ENCODE measurements around the gene COLQ. TPM values are rescaled to one million over a fixed set of nuclear protein-coding genes. Genes with fewer than 3 reads are reported as not detected.

Gene COLQ
- total RNA-seq, 1 donor from 2014 or later, result 1.5 TPM

- no peaks in the 10 kb centered on the region for H3K9me3 ChIP-seq (ENCODE audit: low read depth)
- TF ChIP-seq EZH2 (IDR thresholded peaks at IDR 0.05) (no peak), CTCF (IDR thresholded peaks at IDR 0.05) (no peak), EZH2phosphoT487 (IDR thresholded peaks at IDR 0.05) (no peak)
- no peaks in the 10 kb centered on the region for H3K27me3 ChIP-seq
- H3K27ac ChIP-seq, result no peak overlapping the region
- no peaks in the 10 kb centered on the region for H3F3A ChIP-seq (ENCODE audit: low read depth)
- no peak for DNase-seq (ENCODE audit: low spot score)
- no peaks in the 10 kb centered on the region for H3K4me1 ChIP-seq
- no peaks in the 10 kb centered on the region for H3K27me3 Mint-ChIP-seq (ENCODE audit: insufficient read depth, low read depth)
- no peak overlapping the region for H3K4me3 Mint-ChIP-seq
- no peak overlapping the region for H2AFZ ChIP-seq (replicated peaks)
- no peaks in the 10 kb centered on the region for H3K4me1 Mint-ChIP-seq
- H3K4me3 ChIP-seq, result no peak overlapping the region
- H3K4me2 ChIP-seq, result no peak overlapping the region
- H3K79me2 ChIP-seq (ENCODE audit: low read depth), result no peaks in the 10 kb centered on the region
- peaks cover 2% of the 10 kb centered on the region for H3K36me3 ChIP-seq
- no peak overlapping the region for H3K9ac ChIP-seq
- peaks cover 18% of the 10 kb centered on the region for H3K36me3 Mint-ChIP-seq
- H3K9me3 Mint-ChIP-seq, result no peaks in the 10 kb centered on the region
- H4K20me1 ChIP-seq (ENCODE audit: low read depth), result peaks cover 6% of the 10 kb centered on the region
- H3K27ac Mint-ChIP-seq, result no peak overlapping the region
These were observed 80.6 kb downstream of the COLQ start for GRCh38 chr3:15440891-15441290.

- Histone ChIP-seq H3K4me1 (no peaks in the 10 kb centered on the region), H3K4me3 (no peak overlapping the region), H3F3A (ENCODE audit: low read depth) (no peaks in the 10 kb centered on the region), H3K9me3 (ENCODE audit: low read depth) (no peaks in the 10 kb centered on the region), H3K27ac (no peak overlapping the region), H3K79me2 (ENCODE audit: low read depth) (no peaks in the 10 kb centered on the region), H3K36me3 (peaks cover 2% of the 10 kb centered on the region), H3K4me2 (no peak overlapping the region), H4K20me1 (ENCODE audit: low read depth) (peaks cover 7% of the 10 kb centered on the region), H3K9ac (no peak overlapping the region), H2AFZ (replicated peaks) (no peak overlapping the region), H3K27me3 (no peaks in the 10 kb centered on the region)
- peaks cover 18% of the 10 kb centered on the region for H3K36me3 Mint-ChIP-seq
- H3K9me3 Mint-ChIP-seq, result no peaks in the 10 kb centered on the region
- TF ChIP-seq CTCF (IDR thresholded peaks at IDR 0.05), result no peak
- TF ChIP-seq EZH2phosphoT487 (IDR thresholded peaks at IDR 0.05), result no peak
- TF ChIP-seq EZH2 (IDR thresholded peaks at IDR 0.05), result no peak
- H3K4me1 Mint-ChIP-seq, result no peaks in the 10 kb centered on the region
- H3K4me3 Mint-ChIP-seq, result no peak overlapping the region
- H3K27ac Mint-ChIP-seq, result no peak overlapping the region
- H3K27me3 Mint-ChIP-seq (ENCODE audit: insufficient read depth, low read depth), result no peaks in the 10 kb centered on the region
- no peak for DNase-seq (ENCODE audit: low spot score)
These were observed 82.0 kb downstream of the COLQ start for GRCh38 chr3:15439476-15439875.

GRCh38 chr3:15438983-15439382, 82.5 kb downstream of the COLQ start:
- Mint-ChIP-seq H3K36me3 (peaks cover 18% of the 10 kb centered on the region), H3K4me1 (no peaks in the 10 kb centered on the region), H3K4me3 (no peak overlapping the region), H3K27ac (no peak overlapping the region), H3K27me3 (ENCODE audit: insufficient read depth, low read depth) (no peaks in the 10 kb centered on the region), H3K9me3 (no peaks in the 10 kb centered on the region)
- Histone ChIP-seq H3K9ac (no peak overlapping the region), H3K9me3 (ENCODE audit: low read depth) (no peaks in the 10 kb centered on the region), H3K4me2 (no peak overlapping the region), H3K27ac (no peak overlapping the region), H3F3A (ENCODE audit: low read depth) (no peaks in the 10 kb centered on the region), H3K36me3 (peaks cover 2% of the 10 kb centered on the region), H3K79me2 (ENCODE audit: low read depth) (no peaks in the 10 kb centered on the region), H2AFZ (replicated peaks) (no peak overlapping the region), H3K27me3 (no peaks in the 10 kb centered on the region), H4K20me1 (ENCODE audit: low read depth) (peaks cover 9% of the 10 kb centered on the region), H3K4me3 (no peak overlapping the region), H3K4me1 (no peaks in the 10 kb centered on the region)
- TF ChIP-seq EZH2 (IDR thresholded peaks at IDR 0.05), result no peak
- TF ChIP-seq CTCF (IDR thresholded peaks at IDR 0.05), result no peak
- TF ChIP-seq EZH2phosphoT487 (IDR thresholded peaks at IDR 0.05), result no peak
- no peak for DNase-seq (ENCODE audit: low spot score)

Measured in neural progenitor cell (in vitro differentiated cells).